ENCODE measurements around the gene NEMP1.
"Not testable (repeated sequence)": the region's sequence is repeated elsewhere in the genome, so short reads cannot be mapped to it uniquely, and the experiment has no call there.

NEMP1 gene

GRCh38 chr12:57069523-57069922 is 9.1 kb downstream of the NEMP1 start:
- H3K4me3 ChIP-seq (ENCODE audit: control insufficient read depth, low read depth, low read length) = no peak overlapping the region
- peak; percentile 82 for TF ChIP-seq CTCF (IDR thresholded peaks at IDR 0.05; ENCODE audit: control insufficient read depth, insufficient read depth, low read depth, low read length, missing control alignments)
- DNase-seq (ENCODE audit: low read depth) = peak; percentile 76

- TF ChIP-seq CTCF (IDR thresholded peaks at IDR 0.05; ENCODE audit: control insufficient read depth, insufficient read depth, low read depth, low read length, missing control alignments) = no peak
- DNase-seq (ENCODE audit: low read depth) = no peak
- H3K4me3 ChIP-seq (ENCODE audit: control insufficient read depth, low read depth, low read length) = no peak overlapping the region
Measured at GRCh38 chr12:57066245-57066644, 12.3 kb downstream of the NEMP1 start.

GRCh38 chr12:57063991-57064685 is 14.5 kb downstream of the NEMP1 start:
- TF ChIP-seq CTCF (IDR thresholded peaks at IDR 0.05; ENCODE audit: control insufficient read depth, insufficient read depth, low read depth, low read length, missing control alignments) = no peak
- no peak overlapping the region for H3K4me3 ChIP-seq (ENCODE audit: control insufficient read depth, low read depth, low read length)

GRCh38 chr12:57058454-57058853 is 20.1 kb downstream of the NEMP1 start:
- no peak overlapping the region for H3K4me3 ChIP-seq (ENCODE audit: control insufficient read depth, low read depth, low read length)
- TF ChIP-seq CTCF (IDR thresholded peaks at IDR 0.05; ENCODE audit: control insufficient read depth, insufficient read depth, low read depth, low read length, missing control alignments) = no peak
- no peak for DNase-seq (ENCODE audit: low read depth)

More at GRCh38 chr12:57063991-57064685, 14.5 kb downstream of the NEMP1 start:
- no peak for DNase-seq (ENCODE audit: low read depth)

- no peak overlapping the region for H3K4me3 ChIP-seq (ENCODE audit: control insufficient read depth, low read depth, low read length)
- DNase-seq (ENCODE audit: low read depth) = no peak
- no peak for TF ChIP-seq CTCF (IDR thresholded peaks at IDR 0.05; ENCODE audit: control insufficient read depth, insufficient read depth, low read depth, low read length, missing control alignments)
Measured at GRCh38 chr12:57057067-57057751, 21.4 kb downstream of the NEMP1 start.

GRCh38 chr12:57055824-57056223 is 22.8 kb downstream of the NEMP1 start:
- TF ChIP-seq CTCF (IDR thresholded peaks at IDR 0.05; ENCODE audit: control insufficient read depth, insufficient read depth, low read depth, low read length, missing control alignments) = no peak
- no peak overlapping the region for H3K4me3 ChIP-seq (ENCODE audit: control insufficient read depth, low read depth, low read length)
- DNase-seq (ENCODE audit: low read depth) = no peak

- not testable (repeated sequence) for H3K4me3 ChIP-seq (ENCODE audit: control insufficient read depth, low read depth, low read length); DNase-seq (ENCODE audit: low read depth)
Measured at GRCh38 chr12:57053901-57054300, 24.7 kb downstream of the NEMP1 start.

GRCh38 chr12:57053146-57053545 is 25.4 kb downstream of the NEMP1 start:
- H3K4me3 ChIP-seq (ENCODE audit: control insufficient read depth, low read depth, low read length) = not testable (repeated sequence)

More at GRCh38 chr12:57053146-57053545, 25.4 kb downstream of the NEMP1 start:
- DNase-seq (ENCODE audit: low read depth) = not testable (repeated sequence)
